AG10803 (cell line): ENCODE results near the gene NCOR1.

ENCODE experiments used
- DNase-seq: peaks from one replicate; pipeline ENCODE4 v3.0.0; 2010; ENCODE audit warnings: low read depth
- H3K4me3 ChIP-seq: 2 replicates; pipeline ENCODE4 v1.5.1; 2011; ENCODE audit warnings: mild to moderate bottlenecking, low read length, control low read depth
- CTCF ChIP-seq: conservative IDR thresholded peaks from 2 replicates; pipeline ENCODE4 v1.5.1; 2011; ENCODE audit warnings: mild to moderate bottlenecking, low read length, control low read depth, inconsistent platforms

Gene NCOR1

GRCh38 chr17:16080366-16080765 is 135.0 kb downstream of the NCOR1 start:
- no peak for TF ChIP-seq CTCF
- no peak overlapping the region for H3K4me3 ChIP-seq
- DNase-seq = no peak

DNA sequence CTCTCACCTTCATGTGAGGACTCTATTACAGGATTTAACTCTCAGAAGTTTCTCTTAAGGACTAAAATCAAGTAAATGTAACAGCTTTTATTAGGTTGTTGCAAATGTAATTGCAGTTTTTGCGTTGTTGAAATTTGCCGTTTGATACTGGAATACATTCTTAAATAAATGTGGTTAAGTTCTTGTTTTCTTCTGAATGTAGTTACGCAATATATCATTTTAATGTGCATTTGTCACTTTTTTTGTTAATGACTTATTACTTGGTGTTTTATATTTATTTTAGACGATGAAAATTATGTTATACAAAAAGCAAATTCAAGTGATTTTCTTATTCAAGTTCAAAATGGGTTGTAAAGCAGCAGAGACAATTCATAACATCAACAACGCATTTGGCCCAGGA is 139.4 kb downstream of the NCOR1 start:
- no peak for TF ChIP-seq CTCF
- DNase-seq = no peak
- H3K4me3 ChIP-seq = no peak overlapping the region

DNA sequence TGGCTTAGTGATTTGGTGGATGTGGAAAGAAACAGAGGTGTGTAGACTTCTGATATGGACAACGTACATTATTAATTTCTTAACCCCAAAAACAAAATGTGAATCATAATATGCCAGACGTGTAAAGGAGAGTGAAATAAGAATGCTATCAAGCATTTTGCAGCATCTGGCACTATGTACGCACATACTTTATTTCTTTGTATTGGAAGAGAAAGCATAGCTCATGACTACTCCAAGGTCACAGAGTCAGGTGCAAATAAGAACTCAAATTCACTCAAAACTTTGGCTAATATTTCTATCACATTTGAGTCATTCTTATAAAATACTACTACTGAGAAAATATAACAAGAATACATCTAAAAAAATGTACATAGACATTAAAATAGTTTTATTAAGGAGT is 140.9 kb downstream of the NCOR1 start:
- no peak overlapping the region for H3K4me3 ChIP-seq
- DNase-seq = no peak
- TF ChIP-seq CTCF = no peak

DNA sequence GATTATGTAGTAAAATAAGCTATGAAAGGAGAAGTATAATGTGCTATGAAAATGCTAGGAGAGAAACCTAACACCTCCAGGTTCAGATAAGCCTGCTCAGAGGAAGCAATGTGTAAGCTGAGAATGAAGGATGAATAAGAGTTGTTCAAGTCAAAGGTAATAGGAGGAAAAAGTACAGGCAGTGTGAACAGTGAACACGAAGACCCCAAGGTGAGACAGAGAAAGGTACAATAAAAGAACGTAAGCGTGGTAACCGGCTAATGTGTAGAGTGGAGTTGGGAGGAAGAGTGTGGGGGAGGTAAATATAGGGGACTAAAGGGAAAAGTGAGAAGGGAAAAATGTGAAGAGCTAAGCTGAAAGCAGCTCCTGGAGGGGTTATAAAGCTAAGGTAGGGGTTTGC is 141.5 kb downstream of the NCOR1 start:
- no peak for DNase-seq
- TF ChIP-seq CTCF = no peak
- no peak overlapping the region for H3K4me3 ChIP-seq

DNA sequence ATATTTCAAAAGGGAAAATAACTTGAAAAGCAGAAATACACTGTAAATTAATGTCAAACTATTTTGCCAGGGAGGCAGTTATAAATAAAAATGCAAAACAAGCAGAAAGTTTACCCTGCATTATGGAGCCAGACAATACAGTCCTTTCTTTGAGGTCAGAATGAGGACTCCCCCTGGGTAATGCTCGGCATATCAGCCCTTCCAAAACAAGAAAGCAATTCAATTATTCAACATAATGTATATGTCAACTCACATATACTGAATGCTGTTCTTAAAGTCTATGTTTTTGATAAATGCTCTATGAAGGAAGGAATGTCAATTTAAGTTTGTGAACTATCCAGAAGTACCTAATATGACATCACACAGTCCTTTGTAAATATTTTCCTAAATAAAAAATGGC is 143.3 kb downstream of the NCOR1 start:
- no peak for TF ChIP-seq CTCF
- no peak overlapping the region for H3K4me3 ChIP-seq
- DNase-seq = no peak

- TF ChIP-seq CTCF = no peak
- DNase-seq = peak; percentile 35
- H3K4me3 ChIP-seq = no peak overlapping the region
Measured at GRCh38 chr17:16068323-16068722, 147.0 kb downstream of the NCOR1 start.

DNA sequence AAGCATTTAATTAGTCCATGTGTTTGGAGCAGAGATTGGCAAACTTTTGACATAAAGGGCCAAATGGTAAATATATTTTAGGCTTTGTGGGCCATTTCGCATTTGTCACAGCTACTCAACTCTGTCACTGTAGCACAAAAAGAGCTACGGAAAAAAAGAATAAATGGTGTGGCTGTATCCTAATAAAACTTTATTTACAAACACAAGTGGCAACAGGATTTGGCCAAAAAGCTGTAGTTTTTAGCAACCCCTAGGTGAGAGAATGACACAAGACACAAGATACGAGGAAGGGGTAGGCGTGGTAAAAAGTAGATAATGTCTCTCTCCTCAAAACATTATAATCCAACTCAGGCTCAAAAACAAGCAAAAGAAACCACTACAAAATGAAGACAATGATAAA is 149.2 kb downstream of the NCOR1 start:
- TF ChIP-seq CTCF = no peak
- DNase-seq = no peak
- H3K4me3 ChIP-seq = no peak overlapping the region
